SU-DHL-6 (cell line): Measurements from ENCODE around the gene AFF3.

Experiments used
- H2AFZ ChIP-seq: fragments of 200-600 bp; sonication (generic); 2 replicates; pipeline ENCODE4 v1.6.1; 2014; ENCODE audit warnings: low read depth, mild to moderate bottlenecking, moderate library complexity, mixed read lengths, antibody characterized with exemption, low read length; ENCODE audit not compliant: severe bottlenecking
- H3F3A ChIP-seq: fragments of 200-600 bp; shearing (Covaris generic); 2 replicates; pipeline ENCODE4 v1.6.0; 2016; ENCODE audit warnings: antibody characterized with exemption, mild to moderate bottlenecking; ENCODE audit not compliant: insufficient read depth
- H3K27ac ChIP-seq: fragments of 200-600 bp; sonication (generic); 2 replicates; pipeline ENCODE4 v1.5.1; 2016; ENCODE audit warnings: low read depth, mild to moderate bottlenecking, low read length, moderate library complexity, mixed read lengths
- H3K27me3 ChIP-seq: fragments of 200-600 bp; sonication (generic), shearing (Covaris generic); 2 replicates; pipeline ENCODE4 v1.6.0; 2014; ENCODE audit warnings: mild to moderate bottlenecking, low read length
- H3K36me3 ChIP-seq: fragments of 200-600 bp; sonication (generic); 2 replicates; pipeline ENCODE4 v1.6.1; 2014; ENCODE audit warnings: mild to moderate bottlenecking, low read length, mixed read lengths
- H3K4me2 ChIP-seq: fragments of 300-600, 200-600 bp; shearing (Covaris generic), sonication (generic); 2 replicates; pipeline ENCODE4 v1.6.0; 2014; ENCODE audit warnings: low read length, low read depth, mild to moderate bottlenecking; ENCODE audit not compliant: poor library complexity, severe bottlenecking
- H3K4me3 ChIP-seq: fragments of 200-600 bp; sonication (generic); 2 replicates; pipeline ENCODE4 v1.5.1; 2014; ENCODE audit warnings: antibody characterized with exemption, low read length, mild to moderate bottlenecking, mixed read lengths; ENCODE audit not compliant: insufficient read depth, poor library complexity, severe bottlenecking
- H3K79me2 ChIP-seq: fragments of 200-600 bp; sonication (generic); 2 replicates; pipeline ENCODE4 v1.6.1; 2014; ENCODE audit warnings: mild to moderate bottlenecking, low read length, moderate library complexity; ENCODE audit not compliant: insufficient read depth
- H3K9ac ChIP-seq: fragments of 200-600 bp; sonication (generic); 2 replicates; pipeline ENCODE4 v1.7.0; 2014; ENCODE audit warnings: mild to moderate bottlenecking, low read length
- H3K9me2 ChIP-seq: fragments of 200-600 bp; sonication (generic); replicated peaks from 2 replicates; pipeline ENCODE4 v1.6.1; 2014; ENCODE audit warnings: low read length; ENCODE audit not compliant: insufficient read depth
- H3K9me3 ChIP-seq: fragments of 200-600 bp; sonication (generic); 2 replicates; pipeline ENCODE4 v1.6.1; 2014; ENCODE audit warnings: low read length, mixed read lengths; ENCODE audit not compliant: insufficient read depth
- H4K20me1 ChIP-seq: fragments of 200-600 bp; sonication (generic); 2 replicates; pipeline ENCODE4 v1.6.1; 2014; ENCODE audit warnings: low read depth, mild to moderate bottlenecking, antibody characterized with exemption, low read length, moderate library complexity, mixed read lengths
- EZH2phosphoT487 ChIP-seq: fragments of 200-600 bp; sonication (generic), shearing (Covaris generic); conservative IDR thresholded peaks from 2 replicates; pipeline ENCODE4 v1.6.1; 2018; ENCODE audit warnings: mild to moderate bottlenecking, antibody characterized with exemption, low read length, moderate library complexity, mixed read lengths
- TF ChIP-seq, protein P1 (sequence below): fragments of 200-600 bp; sonication (generic); IDR thresholded peaks from one replicate; pipeline ENCODE4 v1.5.1; 2017; ENCODE audit warnings: antibody characterized with exemption, mild to moderate bottlenecking, low read length, moderate library complexity; ENCODE audit not compliant: insufficient read depth, poor library complexity, severe bottlenecking

AFF3 gene

DNA sequence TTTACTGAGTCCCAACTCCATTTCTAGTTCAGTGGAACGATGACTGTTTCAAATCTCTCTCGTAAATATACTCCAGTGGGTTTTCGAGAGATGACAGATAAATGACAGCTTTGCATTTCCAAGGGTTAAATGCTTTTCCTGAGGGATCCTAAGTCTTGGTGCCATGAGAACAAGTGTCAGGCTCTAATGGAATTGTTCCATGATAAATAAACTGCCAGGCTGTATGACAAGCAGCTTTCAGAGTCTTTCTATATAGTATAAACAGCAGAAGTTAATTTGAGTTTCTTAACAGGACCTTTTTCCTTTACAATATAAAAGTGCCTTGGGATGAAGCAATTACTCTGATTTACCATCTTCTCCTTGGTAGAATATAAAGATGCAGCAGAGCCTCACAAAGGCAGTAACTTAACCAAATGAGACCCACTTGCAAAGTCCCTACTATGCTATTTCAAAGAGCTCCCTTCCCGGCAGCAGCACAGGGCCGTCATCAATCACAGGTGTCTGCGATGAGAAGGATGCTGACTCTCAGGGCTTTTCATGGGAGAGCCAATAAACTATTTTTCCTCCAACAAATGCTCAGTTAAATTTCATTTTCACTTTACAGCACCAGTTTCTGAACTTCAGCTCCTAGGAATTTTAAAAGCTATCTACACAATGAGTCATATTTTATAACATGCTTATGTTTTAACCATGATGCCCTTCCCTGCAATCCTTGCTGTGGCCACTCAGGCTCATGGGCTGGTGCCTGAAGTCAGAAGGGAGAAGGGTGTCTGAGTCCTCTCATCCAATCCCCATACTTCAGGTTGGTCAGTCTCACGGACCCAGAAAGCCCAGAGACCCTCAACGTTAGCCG, 123.8 kb downstream of the AFF3 start:
- H2AFZ ChIP-seq = no peak overlapping the region
- H3F3A ChIP-seq = no peaks in the 10 kb centered on the region
- no peak overlapping the region for H3K27ac ChIP-seq
- no peak overlapping the region for H3K4me3 ChIP-seq
- H3K36me3 ChIP-seq = no peaks in the 10 kb centered on the region
- H4K20me1 ChIP-seq = no peaks in the 10 kb centered on the region
- H3K79me2 ChIP-seq = no peaks in the 10 kb centered on the region
- no peaks in the 10 kb centered on the region for H3K27me3 ChIP-seq
- H3K9me2 ChIP-seq = no peaks in the 10 kb centered on the region
- no peaks in the 10 kb centered on the region for H3K9me3 ChIP-seq
- no peak overlapping the region for H3K4me2 ChIP-seq
- H3K9ac ChIP-seq = no peak overlapping the region
- TF ChIP-seq, protein P1, sequence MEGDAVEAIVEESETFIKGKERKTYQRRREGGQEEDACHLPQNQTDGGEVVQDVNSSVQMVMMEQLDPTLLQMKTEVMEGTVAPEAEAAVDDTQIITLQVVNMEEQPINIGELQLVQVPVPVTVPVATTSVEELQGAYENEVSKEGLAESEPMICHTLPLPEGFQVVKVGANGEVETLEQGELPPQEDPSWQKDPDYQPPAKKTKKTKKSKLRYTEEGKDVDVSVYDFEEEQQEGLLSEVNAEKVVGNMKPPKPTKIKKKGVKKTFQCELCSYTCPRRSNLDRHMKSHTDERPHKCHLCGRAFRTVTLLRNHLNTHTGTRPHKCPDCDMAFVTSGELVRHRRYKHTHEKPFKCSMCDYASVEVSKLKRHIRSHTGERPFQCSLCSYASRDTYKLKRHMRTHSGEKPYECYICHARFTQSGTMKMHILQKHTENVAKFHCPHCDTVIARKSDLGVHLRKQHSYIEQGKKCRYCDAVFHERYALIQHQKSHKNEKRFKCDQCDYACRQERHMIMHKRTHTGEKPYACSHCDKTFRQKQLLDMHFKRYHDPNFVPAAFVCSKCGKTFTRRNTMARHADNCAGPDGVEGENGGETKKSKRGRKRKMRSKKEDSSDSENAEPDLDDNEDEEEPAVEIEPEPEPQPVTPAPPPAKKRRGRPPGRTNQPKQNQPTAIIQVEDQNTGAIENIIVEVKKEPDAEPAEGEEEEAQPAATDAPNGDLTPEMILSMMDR = no peak
- TF ChIP-seq EZH2phosphoT487 = no peak

DNA sequence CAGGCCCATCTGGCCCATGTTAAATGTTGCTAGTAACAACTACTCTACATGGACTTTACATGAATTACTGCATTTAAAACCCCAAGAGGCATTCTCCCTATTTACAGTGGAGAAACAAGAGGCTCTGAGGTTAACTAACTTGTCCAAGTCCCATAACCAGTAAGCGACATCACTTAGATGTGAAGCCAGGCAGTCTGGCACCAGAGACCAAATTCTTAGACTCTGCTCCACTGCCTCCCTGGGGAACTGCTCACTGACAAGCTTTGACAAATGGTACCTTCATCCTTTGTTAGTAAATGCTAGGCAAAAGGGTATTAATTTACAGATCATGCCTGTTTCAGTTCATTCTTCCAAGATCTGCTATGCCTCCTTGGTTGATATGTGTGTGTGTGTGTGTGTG, 124.8 kb downstream of the AFF3 start:
- Histone ChIP-seq H3K36me3 (no peaks in the 10 kb centered on the region), H2AFZ (no peak overlapping the region), H3K27ac (no peak overlapping the region), H3K79me2 (no peaks in the 10 kb centered on the region), H3K4me3 (no peak overlapping the region), H4K20me1 (0 out of 2 replicates have a peak, but pooled peaks cover 5% of the 10 kb centered on the region), H3K4me2 (no peak overlapping the region), H3K27me3 (no peaks in the 10 kb centered on the region), H3K9me3 (no peaks in the 10 kb centered on the region), H3K9ac (no peak overlapping the region), H3F3A (no peaks in the 10 kb centered on the region), H3K9me2 (no peaks in the 10 kb centered on the region)
- TF ChIP-seq, protein P1 = no peak
- TF ChIP-seq EZH2phosphoT487 = no peak

DNA sequence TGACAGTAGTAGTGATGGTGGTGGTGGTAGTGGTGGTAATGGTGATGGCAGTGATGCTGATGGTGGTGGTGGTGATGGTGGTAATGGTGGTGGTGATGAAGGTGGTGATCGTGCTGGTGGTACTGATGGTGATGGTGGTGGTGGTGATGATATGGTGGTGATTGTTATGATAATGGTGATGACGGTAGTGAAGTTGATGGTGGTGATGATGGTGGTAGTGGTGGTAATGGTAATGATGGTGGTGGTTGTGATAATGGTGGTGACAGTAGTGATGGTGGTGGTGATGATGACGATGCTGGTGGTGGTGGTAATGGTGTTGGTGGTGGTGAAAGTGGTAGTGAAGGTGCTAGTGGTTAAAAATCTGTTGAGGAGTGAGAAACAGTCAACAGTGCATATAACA, 125.6 kb downstream of the AFF3 start:
- TF ChIP-seq, protein P1 = no peak
- TF ChIP-seq EZH2phosphoT487 = no peak
- no peak overlapping the region for H3K9ac ChIP-seq
- H3K36me3 ChIP-seq = no peaks in the 10 kb centered on the region
- no peaks in the 10 kb centered on the region for H3K27me3 ChIP-seq
- H3F3A ChIP-seq = no peaks in the 10 kb centered on the region
- H3K9me2 ChIP-seq = no peaks in the 10 kb centered on the region
- H3K9me3 ChIP-seq = no peaks in the 10 kb centered on the region
- no peak overlapping the region for H3K4me2 ChIP-seq
- H3K79me2 ChIP-seq = no peaks in the 10 kb centered on the region
- no peak overlapping the region for H3K4me3 ChIP-seq
- H2AFZ ChIP-seq = no peak overlapping the region
- H4K20me1 ChIP-seq = 0 out of 2 replicates have a peak, but pooled peaks cover 6% of the 10 kb centered on the region
- H3K27ac ChIP-seq = no peak overlapping the region
